Measurements from ENCODE around the gene RPP30. TPM values are rescaled to one million over a fixed set of nuclear protein-coding genes. Genes with fewer than 3 reads are reported as not detected.
A peak's percentile ranks its signal among the peaks of the same experiment; 100 is the strongest.

The RPP30 gene
- total and polyA plus RNA-seq, 2 of the 13 experiments (the other 11 are each of a cell fraction or from before 2014, with no cell fraction given): 27.1 to 65.0 TPM

DNA sequence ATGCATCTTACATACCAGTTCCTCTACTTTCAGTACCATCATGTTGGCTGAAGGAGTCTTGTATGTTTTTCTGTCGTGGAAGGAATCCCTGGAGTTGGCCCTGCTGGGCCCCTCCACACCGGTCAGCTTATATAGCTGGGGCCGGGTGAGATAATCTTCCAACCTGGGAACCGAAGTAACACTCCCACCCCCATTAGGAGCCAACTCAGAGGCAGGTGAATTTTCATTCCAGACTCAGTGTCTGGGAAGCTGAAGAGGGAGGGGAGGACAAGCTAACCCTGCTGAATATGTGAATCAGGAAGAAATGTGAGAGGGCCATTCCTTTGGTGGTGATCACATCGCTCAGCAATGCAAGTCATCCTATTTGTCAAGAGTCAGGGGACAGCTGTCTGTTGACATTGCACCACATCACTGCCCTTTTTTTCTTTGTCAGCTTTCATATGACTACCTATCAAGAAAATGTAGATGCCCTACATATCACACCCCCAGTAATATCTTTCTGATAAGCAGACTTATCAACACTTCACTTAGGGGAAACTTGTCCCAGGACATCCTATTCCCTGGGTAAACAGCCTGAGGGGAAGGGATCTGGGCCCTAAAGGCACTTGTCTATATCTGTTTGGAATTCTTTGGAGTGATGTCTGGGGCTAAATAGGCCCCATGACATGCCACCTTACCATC, 49.4 kb downstream of the RPP30 start, which contains the start of gene ANKRD1 (continued):
- TF ChIP-seq EZH2 (conservative IDR thresholded peaks at IDR 0.05; ENCODE audit: low read depth, low read length) (no peak), ZBTB7B (CRISPR knock-in tag; IDR thresholded peaks at IDR 0.05) (0 out of 2 replicates have a peak, but pooled peaks have one; percentile 46), DR1 (CRISPR knock-in tag; IDR thresholded peaks at IDR 0.05) (no peak), DNMT3B (CRISPR knock-in tag; conservative IDR thresholded peaks at IDR 0.05) (peak; percentile 88; the same call in 1 of the 2 replicates), MAFK (conservative IDR thresholded peaks at IDR 0.05 in 1 of 2, IDR thresholded peaks at IDR 0.05 in 1 of 2; ENCODE audit: low read length in 2 of 2) (peak; percentile 68 to 74), DPF2 (CRISPR knock-in tag; IDR thresholded peaks at IDR 0.05; ENCODE audit: borderline replicate concordance, low read depth) (peak; percentile 87; the same call in 1 of the 2 replicates), KLF12 (CRISPR knock-in tag; IDR thresholded peaks at IDR 0.05; ENCODE audit: borderline replicate concordance) (no peak), NFE2L1 (CRISPR knock-in tag; IDR thresholded peaks at IDR 0.05; ENCODE audit: borderline replicate concordance) (no peak), ZNF558 (CRISPR knock-in tag; IDR thresholded peaks at IDR 0.05; ENCODE audit: borderline replicate concordance) (no peak)
- TF ChIP-seq, protein P1, sequence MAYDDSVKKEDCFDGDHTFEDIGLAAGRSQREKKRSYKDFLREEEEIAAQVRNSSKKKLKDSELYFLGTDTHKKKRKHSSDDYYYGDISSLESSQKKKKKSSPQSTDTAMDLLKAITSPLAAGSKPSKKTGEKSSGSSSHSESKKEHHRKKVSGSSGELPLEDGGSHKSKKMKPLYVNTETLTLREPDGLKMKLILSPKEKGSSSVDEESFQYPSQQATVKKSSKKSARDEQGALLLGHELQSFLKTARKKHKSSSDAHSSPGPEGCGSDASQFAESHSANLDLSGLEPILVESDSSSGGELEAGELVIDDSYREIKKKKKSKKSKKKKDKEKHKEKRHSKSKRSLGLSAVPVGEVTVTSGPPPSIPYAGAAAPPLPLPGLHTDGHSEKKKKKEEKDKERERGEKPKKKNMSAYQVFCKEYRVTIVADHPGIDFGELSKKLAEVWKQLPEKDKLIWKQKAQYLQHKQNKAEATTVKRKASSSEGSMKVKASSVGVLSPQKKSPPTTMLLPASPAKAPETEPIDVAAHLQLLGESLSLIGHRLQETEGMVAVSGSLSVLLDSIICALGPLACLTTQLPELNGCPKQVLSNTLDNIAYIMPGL (CRISPR knock-in tag; IDR thresholded peaks at IDR 0.05; ENCODE audit: borderline replicate concordance in 1 of 2, low read depth in 1 of 2): 0 out of 4 replicates have a peak, but pooled peaks of 1 of the 2 experiments have one; percentile 21
- TF ChIP-seq, protein P2, sequence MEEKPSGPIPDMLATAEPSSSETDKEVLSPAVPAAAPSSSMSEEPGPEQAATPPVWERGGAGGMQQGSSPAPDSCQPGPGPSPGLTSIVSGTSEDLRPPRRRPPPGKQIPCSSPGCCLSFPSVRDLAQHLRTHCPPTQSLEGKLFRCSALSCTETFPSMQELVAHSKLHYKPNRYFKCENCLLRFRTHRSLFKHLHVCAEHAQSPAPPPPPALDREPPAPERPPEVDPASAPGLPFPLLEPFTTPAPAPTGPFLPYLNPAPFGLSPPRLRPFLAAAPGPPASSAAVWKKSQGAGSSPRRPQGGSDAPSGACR (CRISPR knock-in tag; IDR thresholded peaks at IDR 0.05): no peak
- TF ChIP-seq, protein P3, sequence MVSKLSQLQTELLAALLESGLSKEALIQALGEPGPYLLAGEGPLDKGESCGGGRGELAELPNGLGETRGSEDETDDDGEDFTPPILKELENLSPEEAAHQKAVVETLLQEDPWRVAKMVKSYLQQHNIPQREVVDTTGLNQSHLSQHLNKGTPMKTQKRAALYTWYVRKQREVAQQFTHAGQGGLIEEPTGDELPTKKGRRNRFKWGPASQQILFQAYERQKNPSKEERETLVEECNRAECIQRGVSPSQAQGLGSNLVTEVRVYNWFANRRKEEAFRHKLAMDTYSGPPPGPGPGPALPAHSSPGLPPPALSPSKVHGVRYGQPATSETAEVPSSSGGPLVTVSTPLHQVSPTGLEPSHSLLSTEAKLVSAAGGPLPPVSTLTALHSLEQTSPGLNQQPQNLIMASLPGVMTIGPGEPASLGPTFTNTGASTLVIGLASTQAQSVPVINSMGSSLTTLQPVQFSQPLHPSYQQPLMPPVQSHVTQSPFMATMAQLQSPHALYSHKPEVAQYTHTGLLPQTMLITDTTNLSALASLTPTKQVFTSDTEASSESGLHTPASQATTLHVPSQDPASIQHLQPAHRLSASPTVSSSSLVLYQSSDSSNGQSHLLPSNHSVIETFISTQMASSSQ (IDR thresholded peaks at IDR 0.05; ENCODE audit: low read depth): no peak
- TF ChIP-seq, protein P3 (CRISPR knock-in tag; IDR thresholded peaks at IDR 0.05; ENCODE audit: borderline replicate concordance): peak; percentile 39; the same call in 1 of the 2 replicates
- TF ChIP-seq, protein P4, sequence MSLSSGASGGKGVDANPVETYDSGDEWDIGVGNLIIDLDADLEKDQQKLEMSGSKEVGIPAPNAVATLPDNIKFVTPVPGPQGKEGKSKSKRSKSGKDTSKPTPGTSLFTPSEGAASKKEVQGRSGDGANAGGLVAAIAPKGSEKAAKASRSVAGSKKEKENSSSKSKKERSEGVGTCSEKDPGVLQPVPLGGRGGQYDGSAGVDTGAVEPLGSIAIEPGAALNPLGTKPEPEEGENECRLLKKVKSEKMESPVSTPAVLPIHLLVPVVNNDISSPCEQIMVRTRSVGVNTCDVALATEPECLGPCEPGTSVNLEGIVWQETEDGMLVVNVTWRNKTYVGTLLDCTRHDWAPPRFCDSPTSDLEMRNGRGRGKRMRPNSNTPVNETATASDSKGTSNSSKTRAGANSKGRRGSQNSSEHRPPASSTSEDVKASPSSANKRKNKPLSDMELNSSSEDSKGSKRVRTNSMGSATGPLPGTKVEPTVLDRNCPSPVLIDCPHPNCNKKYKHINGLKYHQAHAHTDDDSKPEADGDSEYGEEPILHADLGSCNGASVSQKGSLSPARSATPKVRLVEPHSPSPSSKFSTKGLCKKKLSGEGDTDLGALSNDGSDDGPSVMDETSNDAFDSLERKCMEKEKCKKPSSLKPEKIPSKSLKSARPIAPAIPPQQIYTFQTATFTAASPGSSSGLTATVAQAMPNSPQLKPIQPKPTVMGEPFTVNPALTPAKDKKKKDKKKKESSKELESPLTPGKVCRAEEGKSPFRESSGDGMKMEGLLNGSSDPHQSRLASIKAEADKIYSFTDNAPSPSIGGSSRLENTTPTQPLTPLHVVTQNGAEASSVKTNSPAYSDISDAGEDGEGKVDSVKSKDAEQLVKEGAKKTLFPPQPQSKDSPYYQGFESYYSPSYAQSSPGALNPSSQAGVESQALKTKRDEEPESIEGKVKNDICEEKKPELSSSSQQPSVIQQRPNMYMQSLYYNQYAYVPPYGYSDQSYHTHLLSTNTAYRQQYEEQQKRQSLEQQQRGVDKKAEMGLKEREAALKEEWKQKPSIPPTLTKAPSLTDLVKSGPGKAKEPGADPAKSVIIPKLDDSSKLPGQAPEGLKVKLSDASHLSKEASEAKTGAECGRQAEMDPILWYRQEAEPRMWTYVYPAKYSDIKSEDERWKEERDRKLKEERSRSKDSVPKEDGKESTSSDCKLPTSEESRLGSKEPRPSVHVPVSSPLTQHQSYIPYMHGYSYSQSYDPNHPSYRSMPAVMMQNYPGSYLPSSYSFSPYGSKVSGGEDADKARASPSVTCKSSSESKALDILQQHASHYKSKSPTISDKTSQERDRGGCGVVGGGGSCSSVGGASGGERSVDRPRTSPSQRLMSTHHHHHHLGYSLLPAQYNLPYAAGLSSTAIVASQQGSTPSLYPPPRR (CRISPR knock-in tag; IDR thresholded peaks at IDR 0.05; ENCODE audit: borderline replicate concordance): no peak

All from HepG2 (cell line).